HCT116 (cell line): ENCODE data around the gene PLCB2. TPM values are rescaled to one million over a fixed set of nuclear protein-coding genes. Genes with fewer than 3 reads are reported as not detected.

Experiments used
- ATAC-seq: fragments of 200-7000 bp; cut with Tn5 transposase; 2 replicates; pipeline ENCODE4 v1.9.1; 2020; ENCODE audit warnings: mild to moderate bottlenecking, moderate library complexity
- BruUV-seq: library from RNA; stranded (reverse); fragments of 400-500 nt; replicated peaks from 2 replicates; lab custom pipeline; 2021; lab: Mats Ljungman, UMichigan
- CTCF ChIA-PET: fragments of 300-600 bp; sonication (Branson Sonifier 250); formaldehyde crosslinking; loops from one replicate; lab custom pipeline; 2021; ENCODE audit warnings: antibody characterized with exemption; lab: Charles Lee
- POLR2A ChIA-PET: fragments of 300-600, 350-600 bp; sonication (Branson Sonifier 250); formaldehyde crosslinking; loops from one replicate; lab custom pipeline; 2021; ENCODE audit warnings: antibody characterized with exemption; lab: Charles Lee
- RAD21 ChIA-PET, 2 experiments: fragments of 300-600 bp; sonication (Branson Sonifier 250); formaldehyde crosslinking; loops; one replicate each; lab custom pipeline; 2023; ENCODE audit warnings: low total read pairs in 2 of 2; ENCODE audit not compliant: uncharacterized antibody in 2 of 2, unreplicated experiment in 2 of 2, low non-redundant PET in 1 of 2; lab: Charles Lee
- DNase-seq: peaks from one replicate; pipeline ENCODE4 v3.0.0-alpha.2; 2010; ENCODE audit warnings: low read depth, low spot score
- H2AFZ ChIP-seq: fragments of 200-600 bp; shearing (Covaris generic), sonication (generic); 2 replicates; pipeline ENCODE4 v1.6.1; 2017; ENCODE audit warnings: low read depth, mixed run types, mixed read lengths, antibody characterized with exemption, low read length; ENCODE audit not compliant: poor library complexity, severe bottlenecking
- H3K27ac ChIP-seq: 2 replicates; pipeline ENCODE4 v1.5.1; 2012; ENCODE audit warnings: low read depth, low read length
- H3K27me3 ChIP-seq: fragments of 200-600 bp; sonication (generic); 2 replicates; pipeline ENCODE4 v1.6.1; 2016; ENCODE audit warnings: mixed run types, low read length, mixed read lengths; ENCODE audit not compliant: insufficient read depth
- H3K36me3 ChIP-seq, 2 experiments: fragments of 200-500 bp in 1 of 2; fragments of 200-600 bp in 1 of 2; sonication (Bioruptor generic) in 1 of 2; sonication (generic) in 1 of 2; 2 replicates each; pipeline versions ENCODE4 v1.5.1 to v1.6.1; 2014 to 2016; ENCODE audit warnings: low read length in 2 of 2, inconsistent platforms in 1 of 2, mixed read lengths in 1 of 2, mixed run types in 1 of 2; ENCODE audit not compliant: insufficient read depth in 2 of 2, control insufficient read depth in 1 of 2
- H3K4me1 ChIP-seq, 2 experiments: fragments of 200-600 bp in 1 of 2; sonication (generic) in 1 of 2; 2 replicates each; pipeline versions ENCODE4 v1.5.1 to v1.6.1; 2012 to 2017; ENCODE audit warnings: low read length in 2 of 2, inconsistent platforms in 1 of 2, mild to moderate bottlenecking in 1 of 2, mixed read lengths in 1 of 2, mixed run types in 1 of 2, moderate library complexity in 1 of 2; ENCODE audit not compliant: insufficient read depth in 2 of 2, control insufficient read depth in 1 of 2
- H3K4me2 ChIP-seq: fragments of 200-600 bp; sonication (generic); 2 replicates; pipeline ENCODE4 v1.6.1; 2017; ENCODE audit warnings: mixed run types, low read length, mixed read lengths
- H3K4me3 ChIP-seq, 2 experiments: fragments of 200-600 bp in 1 of 2; sonication (generic) in 1 of 2; replicated peaks in 1 of 2; 2 replicates each; pipeline ENCODE4 v1.5.1; 2011 to 2016; ENCODE audit warnings: low read length in 2 of 2, control low read depth in 1 of 2, low read depth in 1 of 2, mild to moderate bottlenecking in 1 of 2, mixed read lengths in 1 of 2, mixed run types in 1 of 2
- H3K79me2 ChIP-seq: fragments of 200-600 bp; sonication (generic); 2 replicates; pipeline ENCODE4 v1.6.1; 2017; ENCODE audit warnings: mild to moderate bottlenecking, mixed run types, low read length, moderate library complexity, mixed read lengths; ENCODE audit not compliant: insufficient read depth
- H3K9ac ChIP-seq: fragments of 200-600 bp; sonication (generic); 2 replicates; pipeline ENCODE4 v1.6.1; 2016; ENCODE audit warnings: low read length, mixed read lengths
- H3K9me2 ChIP-seq: fragments of 200-600 bp; sonication (generic), shearing (Covaris generic); 2 replicates; pipeline ENCODE4 v1.6.1; 2017; ENCODE audit warnings: mixed run types, mild to moderate bottlenecking, moderate library complexity; ENCODE audit not compliant: insufficient read depth
- H3K9me3 ChIP-seq, 2 experiments: fragments of 200-500 bp in 1 of 2; fragments of 200-600 bp in 1 of 2; sonication (Bioruptor generic) in 1 of 2; sonication (generic) in 1 of 2; 2 replicates each; pipeline ENCODE4 v1.6.1; 2014 to 2017; ENCODE audit warnings: low read length in 2 of 2, mixed read lengths in 2 of 2, inconsistent platforms in 1 of 2, low read depth in 1 of 2, mild to moderate bottlenecking in 1 of 2, mixed run types in 1 of 2, moderate library complexity in 1 of 2; ENCODE audit not compliant: control insufficient read depth in 1 of 2, insufficient read depth in 1 of 2
- H4K20me1 ChIP-seq: fragments of 200-600 bp; sonication (generic), shearing (Covaris generic); 2 replicates; pipeline ENCODE4 v1.6.1; 2017; ENCODE audit warnings: mixed run types, mild to moderate bottlenecking, moderate library complexity; ENCODE audit not compliant: insufficient read depth
- CEBPB ChIP-seq: IDR thresholded peaks from 2 replicates; pipeline ENCODE4 v1.6.1; 2012; ENCODE audit warnings: low read depth
- EZH2phosphoT487 ChIP-seq: fragments of 200-600 bp; IDR thresholded peaks from 2 replicates; pipeline ENCODE4 v1.6.1; 2018; ENCODE audit warnings: antibody characterized with exemption, borderline replicate concordance
- intact Hi-C: fragments of 100-400 bp; cut with micrococcal nuclease; formaldehyde crosslinking; loops from 2 replicates; pipeline ENCODE4 v1.10.0; 2022
- total RNA-seq: library from RNA; stranded (reverse); gene quantifications from one replicate; pipeline ENCODE4 v1.2.1, GENCODE V29; 2021; ENCODE audit not compliant: unreplicated experiment
- TF ChIP-seq, protein P1 (sequence below): IDR thresholded peaks from 2 replicates; pipeline ENCODE4 v1.6.1; 2012

PLCB2 gene
- total RNA-seq, 1 experiment from 2014 or later = 2.8 TPM

DNA sequence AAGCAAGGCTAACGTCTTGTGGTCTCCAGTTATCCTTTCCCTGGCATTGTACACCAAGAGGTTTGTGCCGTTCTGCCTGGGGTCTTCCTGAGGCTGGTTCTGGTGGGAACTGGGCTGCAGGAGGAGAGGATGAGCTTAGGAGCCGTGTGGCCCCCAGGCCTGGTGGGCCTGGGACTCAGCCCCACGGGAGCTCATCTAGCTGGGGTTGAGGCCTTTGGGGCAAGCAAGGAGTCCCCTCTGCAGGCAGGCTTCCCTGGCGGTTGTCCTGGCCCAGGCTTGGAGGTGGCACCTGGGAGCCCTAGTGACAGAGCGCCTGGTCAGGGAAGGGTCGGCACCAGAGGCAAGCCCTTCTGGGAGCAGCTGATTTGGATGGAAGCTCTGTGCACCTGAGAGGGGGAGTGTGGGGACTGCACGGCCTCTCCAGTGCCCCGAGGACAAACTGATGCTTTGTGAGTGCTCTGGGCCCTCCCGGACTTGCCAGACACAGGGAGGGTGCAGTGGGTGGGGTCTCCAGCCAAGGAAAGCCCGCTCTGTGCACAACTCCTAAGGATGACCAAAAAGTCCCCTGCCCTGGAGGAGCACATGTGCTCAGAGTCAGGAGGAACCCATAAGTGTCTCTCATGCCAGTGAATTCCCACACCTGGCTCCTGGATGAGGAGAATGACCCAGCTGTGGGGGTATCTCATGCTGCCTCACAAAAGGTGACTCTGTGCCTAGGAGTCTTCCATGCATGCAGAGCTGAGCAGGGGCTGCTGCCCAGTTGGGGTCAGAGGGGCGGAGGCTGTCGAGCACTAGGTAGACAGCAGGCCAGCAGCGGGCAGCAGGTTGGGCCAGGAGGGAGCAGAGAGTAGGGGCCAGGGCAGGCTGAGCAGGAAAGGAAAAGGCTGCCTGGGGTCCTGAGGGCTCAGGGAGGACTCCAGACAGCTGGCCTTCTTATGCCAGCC, 66.2 kb downstream of the PLCB2 start:
- no peaks in the 10 kb centered on the region for H3K9me2 ChIP-seq
- H4K20me1 ChIP-seq = no peaks in the 10 kb centered on the region
- RAD21 ChIA-PET = no interaction called here
- intact Hi-C loops = no loop called here
- no peaks in the 10 kb centered on the region for H3K79me2 ChIP-seq
- no peak overlapping the region for H2AFZ ChIP-seq
- no peak for DNase-seq
- no peaks in the 10 kb centered on the region for H3K36me3 ChIP-seq
- BruUV-seq = no TSS peak
- no peak overlapping the region for H3K9ac ChIP-seq
- ATAC-seq = no peak
- peaks cover 10 to 41% of the 10 kb centered on the region in 2 experiments for H3K4me1 ChIP-seq
- H3K9me3 ChIP-seq = no peaks in the 10 kb centered on the region
- H3K4me3 ChIP-seq = no peak overlapping the region
- TF ChIP-seq, protein P1, sequence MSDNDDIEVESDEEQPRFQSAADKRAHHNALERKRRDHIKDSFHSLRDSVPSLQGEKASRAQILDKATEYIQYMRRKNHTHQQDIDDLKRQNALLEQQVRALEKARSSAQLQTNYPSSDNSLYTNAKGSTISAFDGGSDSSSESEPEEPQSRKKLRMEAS = no peak
- TF ChIP-seq CEBPB = no peak
- no peaks in the 10 kb centered on the region for H3K27me3 ChIP-seq
- no peak overlapping the region for H3K4me2 ChIP-seq
- POLR2A ChIA-PET = no interaction called here
- H3K27ac ChIP-seq = no peak overlapping the region
- CTCF ChIA-PET = interaction anchor here (1.4 kb wide), 1 partner anchor 31 kb away, joined by 4 read pairs; no protein-coding TSS in a partner anchor

DNA sequence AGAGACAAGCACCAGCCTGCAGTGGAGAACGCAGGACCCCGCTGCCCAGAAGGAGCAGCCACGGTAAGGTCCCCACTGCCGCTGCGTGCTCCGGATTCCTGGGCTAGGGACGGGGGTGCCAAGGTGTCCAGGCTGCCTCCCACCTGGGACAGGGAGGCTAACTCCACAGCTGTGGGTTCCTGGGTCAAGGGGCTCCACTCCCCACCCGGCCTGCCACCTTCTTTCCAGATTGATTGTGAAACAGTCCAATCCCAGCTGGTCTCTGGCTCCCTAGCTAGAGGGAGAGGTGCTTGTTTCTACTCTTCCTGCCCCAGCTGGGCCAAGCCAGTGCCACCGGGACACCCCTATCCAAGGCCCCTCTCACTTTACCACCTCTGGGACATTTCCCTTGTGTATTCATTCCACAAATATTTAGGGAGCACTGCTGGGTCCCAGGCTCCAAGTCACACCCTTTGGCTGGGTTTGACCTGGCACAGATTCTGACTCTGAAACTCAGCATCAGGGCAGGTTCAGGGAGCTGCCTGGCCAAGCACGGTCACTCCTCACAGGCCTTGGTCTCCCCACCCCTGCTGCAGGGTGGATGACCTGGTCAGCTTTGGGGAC, 67.0 kb downstream of the PLCB2 start:
- H3K4me3 ChIP-seq = no peak overlapping the region
- intact Hi-C loops = no loop called here
- no peak for TF ChIP-seq CEBPB
- no peak for TF ChIP-seq EZH2phosphoT487
- H2AFZ ChIP-seq = no peak overlapping the region
- RAD21 ChIA-PET = no interaction called here
- DNase-seq (no peak), ATAC-seq (no peak)
- no TSS peak for BruUV-seq
- H3K4me1 ChIP-seq = peaks cover 10 to 40% of the 10 kb centered on the region in 2 experiments
- no peaks in the 10 kb centered on the region for H4K20me1 ChIP-seq
- no peak overlapping the region; the same call in 1 of the 2 replicates for H3K27ac ChIP-seq
- no peaks in the 10 kb centered on the region for H3K9me3 ChIP-seq
- POLR2A ChIA-PET = interaction anchor here (0.7 to 1.2 kb wide), 2 partner anchors 8 to 30 kb away, joined by 3 to 4 read pairs; no protein-coding TSS in a partner anchor
- no peak overlapping the region for H3K4me2 ChIP-seq
- H3K27me3 ChIP-seq = no peaks in the 10 kb centered on the region
- H3K79me2 ChIP-seq = no peaks in the 10 kb centered on the region
- H3K9ac ChIP-seq = no peak overlapping the region
- H3K36me3 ChIP-seq = no peaks in the 10 kb centered on the region
- H3K9me2 ChIP-seq = no peaks in the 10 kb centered on the region
- CTCF ChIA-PET = interaction anchor here (1.4 to 2.9 kb wide), 2 partner anchors 23 to 32 kb away, joined by 4 to 10 read pairs; no protein-coding TSS in a partner anchor
